Lower leg skin (tissue), 3 donors: ENCODE measurements around the gene PLXNA3.

ENCODE experiments used
- POLR2A ChIP-seq, 2 donors: fragments of 450-650 bp; IDR thresholded peaks; one replicate each; pipeline ENCODE4 v1.6.1; 2016 to 2017; ENCODE audit warnings: antibody characterized with exemption in 2 of 2, mild to moderate bottlenecking in 1 of 2, moderate library complexity in 1 of 2
- TF ChIP-seq, protein P1 (sequence below), 3 donors: fragments of 450-650 bp; IDR thresholded peaks; one replicate each; pipeline ENCODE4 v1.5.1; 2016; ENCODE audit warnings: antibody characterized with exemption in 3 of 3, mild to moderate bottlenecking in 3 of 3, moderate library complexity in 2 of 3

DNA sequence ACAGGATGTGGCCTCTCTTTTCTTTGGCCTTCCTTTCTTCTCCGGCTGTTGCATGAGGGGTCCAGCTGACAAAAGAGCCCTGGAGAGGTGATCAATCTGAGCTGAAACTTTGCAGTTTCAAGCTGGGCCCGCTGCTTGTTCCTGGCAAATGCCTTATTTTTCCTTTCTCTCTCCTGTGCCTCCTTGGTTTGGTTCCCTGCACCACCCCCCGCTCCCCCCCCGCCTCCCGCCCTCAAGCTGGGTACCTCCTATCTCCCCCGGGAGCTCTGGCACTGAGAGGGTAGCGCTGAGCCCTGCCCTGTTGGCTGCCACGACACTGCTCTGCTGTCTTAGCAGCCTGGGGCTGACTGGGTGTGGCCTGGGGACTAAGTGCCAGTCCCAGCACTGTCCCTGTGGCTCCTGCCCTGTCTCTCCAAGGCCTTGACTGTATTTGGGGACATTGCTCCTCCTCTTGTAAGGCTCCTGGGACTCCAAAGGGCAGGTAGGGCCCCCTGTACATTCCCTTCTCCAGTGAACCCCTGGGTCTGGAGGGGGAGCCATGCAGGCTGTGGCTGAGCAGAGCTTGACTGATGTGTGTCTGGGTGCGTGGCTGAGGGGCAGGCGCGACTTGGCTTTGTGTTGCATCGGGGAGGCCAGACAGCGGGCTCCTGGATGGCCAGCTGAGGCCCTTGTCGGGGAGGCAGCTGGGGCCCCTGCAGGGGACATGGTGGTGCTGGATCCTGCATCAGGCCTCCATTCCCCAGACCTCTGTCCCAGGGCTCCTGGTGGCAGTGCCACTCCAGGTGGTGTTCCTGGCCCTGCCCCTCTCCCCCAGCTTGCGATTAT, 1.1 kb downstream of the PLXNA3 start:
- TF ChIP-seq, protein P1, sequence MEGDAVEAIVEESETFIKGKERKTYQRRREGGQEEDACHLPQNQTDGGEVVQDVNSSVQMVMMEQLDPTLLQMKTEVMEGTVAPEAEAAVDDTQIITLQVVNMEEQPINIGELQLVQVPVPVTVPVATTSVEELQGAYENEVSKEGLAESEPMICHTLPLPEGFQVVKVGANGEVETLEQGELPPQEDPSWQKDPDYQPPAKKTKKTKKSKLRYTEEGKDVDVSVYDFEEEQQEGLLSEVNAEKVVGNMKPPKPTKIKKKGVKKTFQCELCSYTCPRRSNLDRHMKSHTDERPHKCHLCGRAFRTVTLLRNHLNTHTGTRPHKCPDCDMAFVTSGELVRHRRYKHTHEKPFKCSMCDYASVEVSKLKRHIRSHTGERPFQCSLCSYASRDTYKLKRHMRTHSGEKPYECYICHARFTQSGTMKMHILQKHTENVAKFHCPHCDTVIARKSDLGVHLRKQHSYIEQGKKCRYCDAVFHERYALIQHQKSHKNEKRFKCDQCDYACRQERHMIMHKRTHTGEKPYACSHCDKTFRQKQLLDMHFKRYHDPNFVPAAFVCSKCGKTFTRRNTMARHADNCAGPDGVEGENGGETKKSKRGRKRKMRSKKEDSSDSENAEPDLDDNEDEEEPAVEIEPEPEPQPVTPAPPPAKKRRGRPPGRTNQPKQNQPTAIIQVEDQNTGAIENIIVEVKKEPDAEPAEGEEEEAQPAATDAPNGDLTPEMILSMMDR (IDR thresholded peaks at IDR 0.05) = no peak
- TF ChIP-seq POLR2A (IDR thresholded peaks at IDR 0.05) = no peak
